HL-60 (cell line): ENCODE data around the gene GNG2.

Source experiments
- DNase-seq, 2 experiments: peaks; one replicate each; pipeline ENCODE4 v3.0.0-alpha.2; 2010 to 2020; ENCODE audit warnings: low read depth in 1 of 2, low spot score in 1 of 2
- H3K27ac ChIP-seq: fragments of 250-450 bp; sonication (Bioruptor Pico); replicated peaks from 2 replicates; pipeline ENCODE4 v1.5.1; 2020; ENCODE audit warnings: mild to moderate bottlenecking, moderate library complexity
- H3K27me3 ChIP-seq: fragments of 250-450 bp; sonication (Bioruptor Pico); 2 replicates; pipeline ENCODE4 v1.5.1; 2021; ENCODE audit warnings: mild to moderate bottlenecking, moderate library complexity; ENCODE audit not compliant: insufficient read depth, poor library complexity, severe bottlenecking
- H3K4me3 ChIP-seq: replicated peaks from 2 replicates; pipeline ENCODE4 v1.5.1; 2011; ENCODE audit warnings: mild to moderate bottlenecking, control low read depth, low read length; ENCODE audit not compliant: insufficient read depth
- GABPA ChIP-seq: IDR thresholded peaks from 2 replicates; pipeline ENCODE4 v1.6.1; 2012; ENCODE audit warnings: low read depth
- POLR2AphosphoS5 ChIP-seq: IDR thresholded peaks from 2 replicates; pipeline ENCODE4 v1.6.1; 2012; ENCODE audit warnings: low read depth
- SPI1 ChIP-seq: IDR thresholded peaks from 2 replicates; pipeline ENCODE4 v1.6.1; 2012; ENCODE audit warnings: low read depth, mild to moderate bottlenecking, borderline replicate concordance
- TF ChIP-seq, protein P1 (sequence below): IDR thresholded peaks from 2 replicates; pipeline ENCODE4 v1.6.1; 2012; ENCODE audit warnings: low read depth; ENCODE audit not compliant: insufficient replicate concordance
- TF ChIP-seq, protein P2 (sequence below): IDR thresholded peaks from one replicate; pipeline ENCODE4 v1.5.1; 2011; ENCODE audit warnings: low read length, control low read depth, inconsistent platforms; ENCODE audit not compliant: insufficient read depth

GNG2 gene

DNA sequence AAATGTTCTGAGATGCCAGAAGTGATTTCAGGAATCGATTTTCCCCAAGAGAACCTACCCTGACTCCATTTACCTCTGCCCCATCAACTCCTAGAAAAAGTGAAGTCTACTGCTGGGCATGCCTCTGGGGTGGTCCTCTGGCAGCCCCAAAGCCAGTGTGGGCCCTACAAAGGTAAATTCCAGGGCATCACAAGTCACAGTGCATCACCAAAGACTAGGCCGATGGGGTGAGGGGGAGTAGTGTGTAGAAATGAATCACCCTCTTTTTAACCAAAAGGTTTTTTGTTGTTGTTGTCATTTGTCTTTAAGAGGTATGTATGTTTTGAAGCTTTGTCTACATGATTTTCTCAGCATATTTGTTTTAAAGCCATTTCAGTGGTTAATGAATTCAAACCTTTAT is 82.6 kb downstream of the GNG2 start:
- TF ChIP-seq GABPA (no peak), POLR2AphosphoS5 (no peak), SPI1 (no peak)
- TF ChIP-seq, protein P1, sequence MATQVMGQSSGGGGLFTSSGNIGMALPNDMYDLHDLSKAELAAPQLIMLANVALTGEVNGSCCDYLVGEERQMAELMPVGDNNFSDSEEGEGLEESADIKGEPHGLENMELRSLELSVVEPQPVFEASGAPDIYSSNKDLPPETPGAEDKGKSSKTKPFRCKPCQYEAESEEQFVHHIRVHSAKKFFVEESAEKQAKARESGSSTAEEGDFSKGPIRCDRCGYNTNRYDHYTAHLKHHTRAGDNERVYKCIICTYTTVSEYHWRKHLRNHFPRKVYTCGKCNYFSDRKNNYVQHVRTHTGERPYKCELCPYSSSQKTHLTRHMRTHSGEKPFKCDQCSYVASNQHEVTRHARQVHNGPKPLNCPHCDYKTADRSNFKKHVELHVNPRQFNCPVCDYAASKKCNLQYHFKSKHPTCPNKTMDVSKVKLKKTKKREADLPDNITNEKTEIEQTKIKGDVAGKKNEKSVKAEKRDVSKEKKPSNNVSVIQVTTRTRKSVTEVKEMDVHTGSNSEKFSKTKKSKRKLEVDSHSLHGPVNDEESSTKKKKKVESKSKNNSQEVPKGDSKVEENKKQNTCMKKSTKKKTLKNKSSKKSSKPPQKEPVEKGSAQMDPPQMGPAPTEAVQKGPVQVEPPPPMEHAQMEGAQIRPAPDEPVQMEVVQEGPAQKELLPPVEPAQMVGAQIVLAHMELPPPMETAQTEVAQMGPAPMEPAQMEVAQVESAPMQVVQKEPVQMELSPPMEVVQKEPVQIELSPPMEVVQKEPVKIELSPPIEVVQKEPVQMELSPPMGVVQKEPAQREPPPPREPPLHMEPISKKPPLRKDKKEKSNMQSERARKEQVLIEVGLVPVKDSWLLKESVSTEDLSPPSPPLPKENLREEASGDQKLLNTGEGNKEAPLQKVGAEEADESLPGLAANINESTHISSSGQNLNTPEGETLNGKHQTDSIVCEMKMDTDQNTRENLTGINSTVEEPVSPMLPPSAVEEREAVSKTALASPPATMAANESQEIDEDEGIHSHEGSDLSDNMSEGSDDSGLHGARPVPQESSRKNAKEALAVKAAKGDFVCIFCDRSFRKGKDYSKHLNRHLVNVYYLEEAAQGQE, result no peak
- TF ChIP-seq, protein P2, sequence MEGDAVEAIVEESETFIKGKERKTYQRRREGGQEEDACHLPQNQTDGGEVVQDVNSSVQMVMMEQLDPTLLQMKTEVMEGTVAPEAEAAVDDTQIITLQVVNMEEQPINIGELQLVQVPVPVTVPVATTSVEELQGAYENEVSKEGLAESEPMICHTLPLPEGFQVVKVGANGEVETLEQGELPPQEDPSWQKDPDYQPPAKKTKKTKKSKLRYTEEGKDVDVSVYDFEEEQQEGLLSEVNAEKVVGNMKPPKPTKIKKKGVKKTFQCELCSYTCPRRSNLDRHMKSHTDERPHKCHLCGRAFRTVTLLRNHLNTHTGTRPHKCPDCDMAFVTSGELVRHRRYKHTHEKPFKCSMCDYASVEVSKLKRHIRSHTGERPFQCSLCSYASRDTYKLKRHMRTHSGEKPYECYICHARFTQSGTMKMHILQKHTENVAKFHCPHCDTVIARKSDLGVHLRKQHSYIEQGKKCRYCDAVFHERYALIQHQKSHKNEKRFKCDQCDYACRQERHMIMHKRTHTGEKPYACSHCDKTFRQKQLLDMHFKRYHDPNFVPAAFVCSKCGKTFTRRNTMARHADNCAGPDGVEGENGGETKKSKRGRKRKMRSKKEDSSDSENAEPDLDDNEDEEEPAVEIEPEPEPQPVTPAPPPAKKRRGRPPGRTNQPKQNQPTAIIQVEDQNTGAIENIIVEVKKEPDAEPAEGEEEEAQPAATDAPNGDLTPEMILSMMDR, result no peak
- Histone ChIP-seq H3K4me3 (no peak overlapping the region), H3K27me3 (no peaks in the 10 kb centered on the region), H3K27ac (no peak overlapping the region)
- no peak for DNase-seq

DNA sequence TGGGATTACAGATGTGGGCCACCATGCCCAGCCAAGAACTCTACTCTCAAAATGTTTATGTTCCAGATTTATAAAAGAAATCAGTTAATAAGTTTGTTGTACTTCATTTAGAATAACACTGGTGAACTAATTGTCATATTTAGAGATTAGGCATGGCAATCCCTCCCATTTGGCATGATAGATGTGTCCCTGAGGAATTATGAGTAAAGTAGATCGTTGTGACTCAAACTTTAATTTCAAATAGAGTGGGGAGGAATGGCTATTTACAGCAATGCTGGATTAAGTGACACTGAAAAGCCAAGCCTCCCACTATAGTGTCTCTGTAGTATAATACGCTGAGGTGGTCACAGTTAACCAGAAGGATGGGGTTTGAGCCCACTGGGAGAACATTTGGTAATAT is 89.6 kb downstream of the GNG2 start:
- TF ChIP-seq POLR2AphosphoS5 (no peak), GABPA (no peak), SPI1 (no peak)
- TF ChIP-seq, protein P2, result no peak
- TF ChIP-seq, protein P1, result no peak

DNA sequence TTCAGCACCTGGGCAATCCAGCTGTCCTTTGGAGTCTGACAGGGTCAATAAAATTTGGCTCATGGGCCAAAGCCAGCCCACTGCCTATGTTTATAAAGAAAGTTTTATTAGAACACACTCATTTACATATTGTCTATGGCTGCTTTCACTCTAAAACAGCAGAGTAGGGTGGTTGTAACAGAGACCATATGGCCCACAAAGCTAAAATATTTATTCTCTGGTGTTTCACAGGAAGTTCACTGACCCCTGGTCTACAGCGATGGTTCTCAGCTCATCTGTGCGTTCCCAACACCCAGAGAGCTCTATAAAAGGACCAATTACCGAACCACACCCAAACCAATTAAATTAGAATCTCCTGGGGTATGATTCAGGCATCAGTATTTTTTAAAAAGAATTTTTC is 91.2 kb downstream of the GNG2 start:
- H3K27me3 ChIP-seq, result no peaks in the 10 kb centered on the region
- TF ChIP-seq, protein P1, result no peak
- TF ChIP-seq POLR2AphosphoS5, result no peak
- TF ChIP-seq, protein P2, result no peak
- DNase-seq, result no peak
- no peak overlapping the region for H3K27ac ChIP-seq
- no peak overlapping the region for H3K4me3 ChIP-seq

More for the DNA sequence above, 89.6 kb downstream of the GNG2 start:
- DNase-seq, result no peak
- no peak overlapping the region for H3K4me3 ChIP-seq
- no peak overlapping the region for H3K27ac ChIP-seq
- H3K27me3 ChIP-seq, result no peaks in the 10 kb centered on the region
